OCI-LY7 (cell line): ENCODE results near the gene PHACTR3. TPM values are rescaled to one million over a fixed set of nuclear protein-coding genes. Genes with fewer than 3 reads are reported as not detected.

Source experiments
- BruUV-seq: library from RNA; stranded (reverse); fragments of 400-500 nt; replicated peaks from 2 replicates; lab custom pipeline; 2021; lab: Mats Ljungman, UMichigan
- CTCF ChIA-PET: fragments of 300-600 bp; sonication (Branson Sonifier 250); formaldehyde crosslinking; loops from one replicate; lab custom pipeline; 2022; ENCODE audit warnings: antibody characterized with exemption; ENCODE audit not compliant: unreplicated experiment; lab: Charles Lee
- POLR2A ChIA-PET: fragments of 300-600 bp; sonication (Branson Sonifier 250); formaldehyde crosslinking; loops from one replicate; lab custom pipeline; 2022; ENCODE audit warnings: antibody characterized with exemption; lab: Charles Lee
- DNase-seq: peaks from one replicate; pipeline ENCODE4 v3.0.0-alpha.2; 2015; ENCODE audit warnings: low spot score
- H2AFZ ChIP-seq: fragments of 200-600 bp; sonication (generic), shearing (Covaris generic); 2 replicates; pipeline ENCODE4 v1.6.1; 2014; ENCODE audit warnings: mild to moderate bottlenecking, antibody characterized with exemption, low read length, moderate library complexity
- H3K27ac ChIP-seq: fragments of 200-600 bp; sonication (generic); 2 replicates; pipeline ENCODE4 v1.5.1; 2014; ENCODE audit warnings: mixed run types, low read depth, mild to moderate bottlenecking, moderate library complexity, low read length, inconsistent platforms; ENCODE audit not compliant: poor library complexity, severe bottlenecking
- H3K36me3 ChIP-seq: fragments of 200-600 bp; sonication (generic); 2 replicates; pipeline ENCODE4 v1.6.1; 2014; ENCODE audit warnings: mild to moderate bottlenecking, antibody characterized with exemption, low read length, moderate library complexity, mixed read lengths; ENCODE audit not compliant: insufficient read depth
- H3K4me1 ChIP-seq: fragments of 200-600 bp; sonication (generic); 2 replicates; pipeline ENCODE4 v1.5.1; 2014; ENCODE audit warnings: mild to moderate bottlenecking, low read length; ENCODE audit not compliant: insufficient read depth, poor library complexity, severe bottlenecking
- H3K4me2 ChIP-seq: fragments of 200-600 bp; sonication (generic); 2 replicates; pipeline ENCODE4 v1.6.1; 2014; ENCODE audit warnings: mild to moderate bottlenecking, low read length
- H3K4me3 ChIP-seq: fragments of 200-600 bp; sonication (generic); 2 replicates; pipeline ENCODE4 v1.5.1; 2014; ENCODE audit warnings: mild to moderate bottlenecking, low read depth, low read length; ENCODE audit not compliant: poor library complexity, severe bottlenecking
- H3K79me2 ChIP-seq: fragments of 200-600 bp; sonication (generic); 2 replicates; pipeline ENCODE4 v1.6.1; 2016; ENCODE audit warnings: low read depth, mild to moderate bottlenecking, low read length, moderate library complexity, mixed read lengths; ENCODE audit not compliant: insufficient read depth
- H3K9me2 ChIP-seq: fragments of 200-600 bp; sonication (generic); 2 replicates; pipeline ENCODE4 v1.6.1; 2016; ENCODE audit warnings: mild to moderate bottlenecking, low read length, mixed read lengths; ENCODE audit not compliant: insufficient read depth
- H3K9me3 ChIP-seq: fragments of 200-600 bp; sonication (generic); 2 replicates; pipeline ENCODE4 v1.6.1; 2014; ENCODE audit warnings: mild to moderate bottlenecking, mixed run types, low read length, mixed read lengths
- H4K20me1 ChIP-seq: fragments of 200-600 bp; sonication (generic); 2 replicates; pipeline ENCODE4 v1.6.1; 2014; ENCODE audit warnings: mild to moderate bottlenecking, antibody characterized with exemption, low read length, moderate library complexity, mixed read lengths; ENCODE audit not compliant: insufficient read depth
- EZH2phosphoT487 ChIP-seq: fragments of 200-600 bp; sonication (generic); IDR thresholded peaks from 2 replicates; pipeline ENCODE4 v1.6.1; 2018; ENCODE audit warnings: low read depth, borderline replicate concordance, mild to moderate bottlenecking, mixed run types, antibody characterized with exemption, low read length, moderate library complexity, mixed read lengths
- intact Hi-C: fragments of 100-400 bp; cut with micrococcal nuclease; formaldehyde crosslinking; loops from one replicate; pipeline ENCODE4 v1.10.0; 2022; ENCODE audit not compliant: unreplicated experiment
- total RNA-seq, 2 experiments: library from RNA; depleted of rRNA in 1 of 2; stranded (reverse); fragments of >200 nt in 1 of 2; shearing (Covaris generic) in 1 of 2; gene quantifications; 2 replicates each; pipeline ENCODE4 v1.2.3, GENCODE V29; 2014 to 2022
- TF ChIP-seq, protein P1 (sequence below): fragments of 200-600 bp; sonication (generic); conservative IDR thresholded peaks from 2 replicates; pipeline ENCODE4 v1.5.1; 2014; ENCODE audit warnings: mild to moderate bottlenecking, antibody characterized with exemption, low read length, moderate library complexity, mixed read lengths

Gene PHACTR3
- total RNA-seq, 2 experiments from 2014 or later, result 0.32 TPM; not detected in 1

DNA sequence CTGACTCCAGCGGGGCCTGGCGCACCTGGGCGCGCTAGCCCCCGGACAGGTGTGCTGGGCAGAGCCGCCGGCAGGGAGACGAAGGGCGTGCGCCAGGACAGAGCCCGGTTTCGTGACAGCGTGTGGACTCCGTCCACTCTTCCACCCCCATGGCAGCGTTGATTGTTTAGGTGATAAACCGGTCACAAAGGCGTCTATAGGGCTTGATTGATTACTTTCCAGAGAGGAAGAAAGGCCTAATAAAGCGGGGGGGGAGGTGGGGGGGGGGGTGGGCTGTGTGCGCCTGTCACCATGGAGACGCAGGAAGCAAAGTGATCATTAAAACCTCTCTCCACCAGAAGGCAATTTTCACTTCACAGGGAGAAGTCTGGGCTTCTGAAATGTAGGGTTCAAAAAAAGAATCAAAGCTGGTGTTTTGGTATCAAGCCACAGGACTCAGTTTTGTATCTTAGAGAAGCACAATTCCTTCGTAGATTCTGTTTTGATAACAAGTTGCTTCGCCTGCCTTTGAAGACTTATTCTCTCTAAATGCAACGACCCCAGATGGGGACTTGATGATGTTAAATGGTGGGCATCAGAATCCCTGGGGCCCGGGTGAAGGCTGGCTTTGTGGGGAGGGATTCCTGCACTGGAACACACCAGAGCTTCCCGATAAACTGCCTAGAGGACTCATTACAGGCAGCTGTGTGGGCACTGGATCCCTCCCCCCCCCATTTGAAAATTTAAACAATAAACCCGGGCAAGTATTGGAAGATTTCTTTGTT lies 1.4 kb downstream of the PHACTR3 start:
- Histone ChIP-seq H3K9me2 (no peaks in the 10 kb centered on the region), H3K36me3 (no peaks in the 10 kb centered on the region), H2AFZ (no peak overlapping the region), H3K9me3 (no peaks in the 10 kb centered on the region), H3K4me2 (no peak overlapping the region), H3K4me3 (no peak overlapping the region), H3K4me1 (no peaks in the 10 kb centered on the region), H3K79me2 (no peaks in the 10 kb centered on the region), H4K20me1 (no peaks in the 10 kb centered on the region), H3K27ac (no peak overlapping the region)
- ChIA-PET POLR2A (no interaction called here), CTCF (no interaction called here)
- no TSS peak for BruUV-seq
- TF ChIP-seq, protein P1, sequence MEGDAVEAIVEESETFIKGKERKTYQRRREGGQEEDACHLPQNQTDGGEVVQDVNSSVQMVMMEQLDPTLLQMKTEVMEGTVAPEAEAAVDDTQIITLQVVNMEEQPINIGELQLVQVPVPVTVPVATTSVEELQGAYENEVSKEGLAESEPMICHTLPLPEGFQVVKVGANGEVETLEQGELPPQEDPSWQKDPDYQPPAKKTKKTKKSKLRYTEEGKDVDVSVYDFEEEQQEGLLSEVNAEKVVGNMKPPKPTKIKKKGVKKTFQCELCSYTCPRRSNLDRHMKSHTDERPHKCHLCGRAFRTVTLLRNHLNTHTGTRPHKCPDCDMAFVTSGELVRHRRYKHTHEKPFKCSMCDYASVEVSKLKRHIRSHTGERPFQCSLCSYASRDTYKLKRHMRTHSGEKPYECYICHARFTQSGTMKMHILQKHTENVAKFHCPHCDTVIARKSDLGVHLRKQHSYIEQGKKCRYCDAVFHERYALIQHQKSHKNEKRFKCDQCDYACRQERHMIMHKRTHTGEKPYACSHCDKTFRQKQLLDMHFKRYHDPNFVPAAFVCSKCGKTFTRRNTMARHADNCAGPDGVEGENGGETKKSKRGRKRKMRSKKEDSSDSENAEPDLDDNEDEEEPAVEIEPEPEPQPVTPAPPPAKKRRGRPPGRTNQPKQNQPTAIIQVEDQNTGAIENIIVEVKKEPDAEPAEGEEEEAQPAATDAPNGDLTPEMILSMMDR, result no peak
- no peak for TF ChIP-seq EZH2phosphoT487
- intact Hi-C loops, result no loop called here
- DNase-seq, result no peak

- H4K20me1 ChIP-seq, result no peaks in the 10 kb centered on the region
- no peaks in the 10 kb centered on the region for H3K9me3 ChIP-seq
- no peaks in the 10 kb centered on the region for H3K4me1 ChIP-seq
- H3K36me3 ChIP-seq, result no peaks in the 10 kb centered on the region
- DNase-seq, result no peak
- H3K4me2 ChIP-seq, result no peak overlapping the region
- intact Hi-C loops, result no loop called here
- POLR2A ChIA-PET, result no interaction called here
- BruUV-seq, result no TSS peak
- no peaks in the 10 kb centered on the region for H3K79me2 ChIP-seq
- TF ChIP-seq, protein P1, result no peak
- TF ChIP-seq EZH2phosphoT487, result no peak
- no peak overlapping the region for H2AFZ ChIP-seq
- no peak overlapping the region for H3K4me3 ChIP-seq
- H3K9me2 ChIP-seq, result no peaks in the 10 kb centered on the region
- CTCF ChIA-PET, result no interaction called here
- no peak overlapping the region for H3K27ac ChIP-seq
These were observed 2.2 kb downstream of the PHACTR3 start for GRCh38 chr20:59606566-59606965.

DNA sequence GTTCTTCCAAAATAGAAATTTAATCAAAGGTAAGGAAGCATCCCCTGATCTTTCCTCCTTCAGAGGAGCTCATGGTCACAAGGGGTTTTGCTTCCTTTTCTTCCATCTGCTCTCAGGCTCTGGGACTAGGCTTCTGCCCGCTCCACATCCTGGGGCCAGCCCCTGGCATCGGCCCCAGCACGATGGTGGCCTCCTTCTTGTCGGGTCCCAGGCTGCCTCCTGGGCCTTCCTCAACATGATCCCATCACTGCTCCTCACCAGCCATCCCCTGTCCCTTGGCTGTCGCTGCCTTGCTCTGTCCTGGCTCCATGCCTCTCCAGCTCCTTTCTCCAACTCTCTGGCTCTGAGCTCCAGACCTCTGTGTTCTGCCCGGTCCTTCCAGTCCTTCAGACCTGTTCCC lies 4.1 kb downstream of the PHACTR3 start:
- ChIA-PET POLR2A (no interaction called here), CTCF (no interaction called here)
- no peaks in the 10 kb centered on the region for H3K9me2 ChIP-seq
- no peak for DNase-seq
- H3K4me2 ChIP-seq, result no peak overlapping the region
- no peak overlapping the region for H3K27ac ChIP-seq
- H3K36me3 ChIP-seq, result no peaks in the 10 kb centered on the region
- H3K4me1 ChIP-seq, result no peaks in the 10 kb centered on the region
- no peaks in the 10 kb centered on the region for H3K9me3 ChIP-seq
- no peak overlapping the region for H3K4me3 ChIP-seq
- BruUV-seq, result no TSS peak
- intact Hi-C loops, result no loop called here
- TF ChIP-seq, protein P1, result no peak
- no peak for TF ChIP-seq EZH2phosphoT487
- no peak overlapping the region for H2AFZ ChIP-seq
- H3K79me2 ChIP-seq, result no peaks in the 10 kb centered on the region
- H4K20me1 ChIP-seq, result no peaks in the 10 kb centered on the region
